ENCODE data around the gene KIAA1671. TPM values are rescaled to one million over a fixed set of nuclear protein-coding genes. Genes with fewer than 3 reads are reported as not detected.
A peak's percentile ranks its signal among the peaks of the same experiment; 100 is the strongest.

KIAA1671 gene
- total and polyA plus RNA-seq, 5 donors from 2014 or later = 0.21 to 3.3 (median 0.65) TPM; not detected in 1

GRCh38 chr22:24928322-24928721, 24.2 kb upstream of the KIAA1671 start:
- Mint-ChIP-seq H3K4me1 (no peaks in the 10 kb centered on the region), H3K9me3 (peaks cover 0 to 2% (median 0%) of the 10 kb centered on the region in 7 donors)
- ATAC-seq (ENCODE audit: low read depth in 2 of 2) = no peak

DNA sequence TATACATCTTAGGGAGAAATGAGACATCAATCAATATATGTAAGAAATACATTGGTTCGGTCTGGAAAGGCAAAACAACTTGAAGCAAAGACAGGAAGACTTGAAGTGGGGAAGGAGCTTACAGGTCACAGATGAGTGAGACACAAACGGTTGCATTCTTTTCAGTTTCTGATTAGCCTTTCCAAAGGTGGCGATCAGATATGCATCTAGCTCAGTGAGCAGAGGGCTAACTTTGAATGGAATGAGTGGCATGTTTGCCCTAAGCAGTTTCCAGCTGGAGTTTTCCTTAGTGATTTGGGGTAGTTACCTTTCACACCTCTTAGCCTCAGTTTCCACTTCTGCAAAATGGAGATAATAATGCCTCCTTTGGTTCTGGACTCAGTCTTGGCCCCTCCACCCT, 21.8 kb upstream of the KIAA1671 start:
- H3K9me3 Mint-ChIP-seq = peaks cover 0 to 2% (median 0%) of the 10 kb centered on the region in 7 donors
- no peaks in the 10 kb centered on the region for H3K27me3 ChIP-seq (ENCODE audit: control insufficient read depth, insufficient read depth, low read length)
- no peak overlapping the region for H3K4me3 ChIP-seq (ENCODE audit: low read depth, low read length)
- no peaks in the 10 kb centered on the region for H3K36me3 Mint-ChIP-seq
- no peak overlapping the region for H3K27ac ChIP-seq (ENCODE audit: insufficient read depth, low read length, poor library complexity, severe bottlenecking)
- H3K4me1 ChIP-seq (ENCODE audit: control insufficient read depth, insufficient read depth, low read length, poor library complexity, severe bottlenecking) = no peaks in the 10 kb centered on the region
- DNase-seq (no peak), ATAC-seq (ENCODE audit: low read depth in 2 of 2) (no peak)
- no peaks in the 10 kb centered on the region for H3K9me3 ChIP-seq (ENCODE audit: control insufficient read depth in 2 of 2, low read length in 2 of 2)
- H3K27me3 Mint-ChIP-seq = peaks cover 6% of the 10 kb centered on the region
- no peak overlapping the region for H3K27ac Mint-ChIP-seq
- no peak overlapping the region for H3K4me3 Mint-ChIP-seq
- H3K4me1 Mint-ChIP-seq = no peaks in the 10 kb centered on the region
- H3K36me3 ChIP-seq (ENCODE audit: control insufficient read depth, insufficient read depth, low read length) = no peaks in the 10 kb centered on the region

More at GRCh38 chr22:24928322-24928721, 24.2 kb upstream of the KIAA1671 start:
- Mint-ChIP-seq H3K27ac (no peak overlapping the region), H3K4me3 (no peak overlapping the region), H3K27me3 (peaks cover 6% of the 10 kb centered on the region), H3K36me3 (no peaks in the 10 kb centered on the region)
- Histone ChIP-seq H3K36me3 (ENCODE audit: control insufficient read depth, insufficient read depth, low read length) (no peaks in the 10 kb centered on the region), H3K9me3 (ENCODE audit: control insufficient read depth in 2 of 2, low read length in 2 of 2) (no peaks in the 10 kb centered on the region), H3K27me3 (ENCODE audit: control insufficient read depth, insufficient read depth, low read length) (no peaks in the 10 kb centered on the region), H3K4me1 (ENCODE audit: control insufficient read depth, insufficient read depth, low read length, poor library complexity, severe bottlenecking) (no peaks in the 10 kb centered on the region), H3K4me3 (ENCODE audit: low read depth, low read length) (no peak overlapping the region), H3K27ac (ENCODE audit: insufficient read depth, low read length, poor library complexity, severe bottlenecking) (no peak overlapping the region)
- DNase-seq = no peak

- no peaks in the 10 kb centered on the region for H3K36me3 Mint-ChIP-seq
- DNase-seq (no peak), ATAC-seq (ENCODE audit: low read depth in 2 of 2) (no peak)
- H3K27me3 Mint-ChIP-seq = peaks cover 16% of the 10 kb centered on the region
- Histone ChIP-seq H3K4me3 (ENCODE audit: low read depth, low read length) (no peak overlapping the region), H3K4me1 (ENCODE audit: control insufficient read depth, insufficient read depth, low read length, poor library complexity, severe bottlenecking) (no peaks in the 10 kb centered on the region), H3K27ac (ENCODE audit: insufficient read depth, low read length, poor library complexity, severe bottlenecking) (no peak overlapping the region), H3K27me3 (ENCODE audit: control insufficient read depth, insufficient read depth, low read length) (peaks cover 5% of the 10 kb centered on the region), H3K9me3 (ENCODE audit: control insufficient read depth in 2 of 2, low read length in 2 of 2) (no peaks in the 10 kb centered on the region), H3K36me3 (ENCODE audit: control insufficient read depth, insufficient read depth, low read length) (no peaks in the 10 kb centered on the region)
- no peak overlapping the region for H3K27ac Mint-ChIP-seq
- peaks cover 0 to 5% (median 0%) of the 10 kb centered on the region in 4 donors for H3K4me1 Mint-ChIP-seq
- H3K4me3 Mint-ChIP-seq = no peak overlapping the region
- peaks cover 0 to 1% (median 0%) of the 10 kb centered on the region in 7 donors for H3K9me3 Mint-ChIP-seq
These were observed 16.6 kb upstream of the KIAA1671 start for GRCh38 chr22:24935771-24936483.

GRCh38 chr22:24937114-24937513, 15.4 kb upstream of the KIAA1671 start:
- no peak overlapping the region for H3K4me3 ChIP-seq (ENCODE audit: low read depth, low read length)
- Mint-ChIP-seq H3K36me3 (no peaks in the 10 kb centered on the region), H3K4me1 (peaks cover 0 to 5% (median 0%) of the 10 kb centered on the region in 4 donors), H3K27me3 (peaks cover 10% of the 10 kb centered on the region), H3K9me3 (peaks cover 0 to 1% (median 0%) of the 10 kb centered on the region in 7 donors), H3K4me3 (no peak overlapping the region), H3K27ac (no peak overlapping the region)
- H3K4me1 ChIP-seq (ENCODE audit: control insufficient read depth, insufficient read depth, low read length, poor library complexity, severe bottlenecking) = no peaks in the 10 kb centered on the region
- no peaks in the 10 kb centered on the region for H3K9me3 ChIP-seq (ENCODE audit: control insufficient read depth in 2 of 2, low read length in 2 of 2)
- H3K36me3 ChIP-seq (ENCODE audit: control insufficient read depth, insufficient read depth, low read length) = no peaks in the 10 kb centered on the region
- H3K27me3 ChIP-seq (ENCODE audit: control insufficient read depth, insufficient read depth, low read length) = peaks cover 5% of the 10 kb centered on the region
- no peak overlapping the region for H3K27ac ChIP-seq (ENCODE audit: insufficient read depth, low read length, poor library complexity, severe bottlenecking)
- peak in 1 of 3 donors; percentile 54 for DNase-seq
- no peak for ATAC-seq (ENCODE audit: low read depth in 2 of 2)

GRCh38 chr22:24938741-24939341, 13.7 kb upstream of the KIAA1671 start:
- Histone ChIP-seq H3K27me3 (ENCODE audit: control insufficient read depth, insufficient read depth, low read length) (peaks cover 5% of the 10 kb centered on the region), H3K4me1 (ENCODE audit: control insufficient read depth, insufficient read depth, low read length, poor library complexity, severe bottlenecking) (no peaks in the 10 kb centered on the region), H3K36me3 (ENCODE audit: control insufficient read depth, insufficient read depth, low read length) (no peaks in the 10 kb centered on the region), H3K9me3 (ENCODE audit: control insufficient read depth in 2 of 2, low read length in 2 of 2) (no peaks in the 10 kb centered on the region), H3K4me3 (ENCODE audit: low read depth, low read length) (no peak overlapping the region), H3K27ac (ENCODE audit: insufficient read depth, low read length, poor library complexity, severe bottlenecking) (no peak overlapping the region)
- H3K9me3 Mint-ChIP-seq = peaks cover 0 to 1% (median 0%) of the 10 kb centered on the region in 7 donors
- ATAC-seq (ENCODE audit: low read depth in 2 of 2) (no peak), DNase-seq (peak in 2 of 3 donors; percentile 33 to 70)
- H3K4me1 Mint-ChIP-seq = peaks cover 0 to 5% (median 0%) of the 10 kb centered on the region in 4 donors
- H3K27me3 Mint-ChIP-seq = peaks cover 10% of the 10 kb centered on the region
- no peak overlapping the region for H3K4me3 Mint-ChIP-seq
- H3K36me3 Mint-ChIP-seq = no peaks in the 10 kb centered on the region
- H3K27ac Mint-ChIP-seq = no peak overlapping the region

DNA sequence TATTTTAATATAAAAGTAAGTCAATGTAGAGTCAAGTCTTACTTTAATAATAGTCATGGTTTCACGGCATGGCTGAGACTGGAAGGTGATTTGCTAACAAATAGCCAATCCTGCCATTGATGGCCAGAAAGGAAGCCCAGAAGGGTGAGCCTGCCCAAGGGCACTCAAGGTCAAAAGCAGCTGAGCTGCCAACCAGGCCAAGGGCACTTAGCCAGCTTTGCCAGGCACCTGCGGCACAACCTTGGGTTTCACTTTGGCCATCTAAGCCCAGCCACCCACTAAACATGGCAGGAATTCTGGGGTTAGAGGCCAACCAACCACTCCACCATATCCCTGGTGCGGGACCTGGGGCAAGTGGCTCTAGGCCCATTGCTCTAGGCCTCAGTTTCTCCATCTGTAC, 10.2 kb upstream of the KIAA1671 start:
- Histone ChIP-seq H3K27me3 (ENCODE audit: control insufficient read depth, insufficient read depth, low read length) (peaks cover 2% of the 10 kb centered on the region), H3K9me3 (ENCODE audit: control insufficient read depth in 2 of 2, low read length in 2 of 2) (no peaks in the 10 kb centered on the region), H3K27ac (ENCODE audit: insufficient read depth, low read length, poor library complexity, severe bottlenecking) (no peak overlapping the region), H3K4me3 (ENCODE audit: low read depth, low read length) (no peak overlapping the region), H3K36me3 (ENCODE audit: control insufficient read depth, insufficient read depth, low read length) (no peaks in the 10 kb centered on the region), H3K4me1 (ENCODE audit: control insufficient read depth, insufficient read depth, low read length, poor library complexity, severe bottlenecking) (no peaks in the 10 kb centered on the region)
- DNase-seq (no peak), ATAC-seq (ENCODE audit: low read depth in 2 of 2) (no peak)
- peaks cover 0 to 1% (median 0%) of the 10 kb centered on the region in 7 donors for H3K9me3 Mint-ChIP-seq
- no peak overlapping the region for H3K4me3 Mint-ChIP-seq
- no peaks in the 10 kb centered on the region for H3K36me3 Mint-ChIP-seq
- peaks cover 19% of the 10 kb centered on the region for H3K27me3 Mint-ChIP-seq
- H3K27ac Mint-ChIP-seq = no peak overlapping the region
- H3K4me1 Mint-ChIP-seq = peaks cover 0 to 5% (median 0%) of the 10 kb centered on the region in 4 donors

- DNase-seq (no peak), ATAC-seq (ENCODE audit: low read depth in 2 of 2) (no peak)
- Mint-ChIP-seq H3K27ac (no peak overlapping the region), H3K4me3 (no peak overlapping the region), H3K4me1 (no peaks in the 10 kb centered on the region), H3K27me3 (peaks cover 18% of the 10 kb centered on the region), H3K36me3 (no peaks in the 10 kb centered on the region), H3K9me3 (no peaks in the 10 kb centered on the region)
- Histone ChIP-seq H3K36me3 (ENCODE audit: control insufficient read depth, insufficient read depth, low read length) (no peaks in the 10 kb centered on the region), H3K4me1 (ENCODE audit: control insufficient read depth, insufficient read depth, low read length, poor library complexity, severe bottlenecking) (no peaks in the 10 kb centered on the region), H3K27ac (ENCODE audit: insufficient read depth, low read length, poor library complexity, severe bottlenecking) (no peak overlapping the region), H3K27me3 (ENCODE audit: control insufficient read depth, insufficient read depth, low read length) (no peaks in the 10 kb centered on the region), H3K4me3 (ENCODE audit: low read depth, low read length) (no peak overlapping the region), H3K9me3 (ENCODE audit: control insufficient read depth in 2 of 2, low read length in 2 of 2) (no peaks in the 10 kb centered on the region)
These were observed 8.1 kb upstream of the KIAA1671 start for GRCh38 chr22:24944217-24944937.
